Measurements from ENCODE around the gene ARHGAP26.

Gene ARHGAP26

GRCh38 chr5:142792865-142793232 lies 22.7 kb downstream of the ARHGAP26 start:
- no peak for DNase-seq (ENCODE audit: extremely low read depth, low read depth)
- TF ChIP-seq, protein P1, sequence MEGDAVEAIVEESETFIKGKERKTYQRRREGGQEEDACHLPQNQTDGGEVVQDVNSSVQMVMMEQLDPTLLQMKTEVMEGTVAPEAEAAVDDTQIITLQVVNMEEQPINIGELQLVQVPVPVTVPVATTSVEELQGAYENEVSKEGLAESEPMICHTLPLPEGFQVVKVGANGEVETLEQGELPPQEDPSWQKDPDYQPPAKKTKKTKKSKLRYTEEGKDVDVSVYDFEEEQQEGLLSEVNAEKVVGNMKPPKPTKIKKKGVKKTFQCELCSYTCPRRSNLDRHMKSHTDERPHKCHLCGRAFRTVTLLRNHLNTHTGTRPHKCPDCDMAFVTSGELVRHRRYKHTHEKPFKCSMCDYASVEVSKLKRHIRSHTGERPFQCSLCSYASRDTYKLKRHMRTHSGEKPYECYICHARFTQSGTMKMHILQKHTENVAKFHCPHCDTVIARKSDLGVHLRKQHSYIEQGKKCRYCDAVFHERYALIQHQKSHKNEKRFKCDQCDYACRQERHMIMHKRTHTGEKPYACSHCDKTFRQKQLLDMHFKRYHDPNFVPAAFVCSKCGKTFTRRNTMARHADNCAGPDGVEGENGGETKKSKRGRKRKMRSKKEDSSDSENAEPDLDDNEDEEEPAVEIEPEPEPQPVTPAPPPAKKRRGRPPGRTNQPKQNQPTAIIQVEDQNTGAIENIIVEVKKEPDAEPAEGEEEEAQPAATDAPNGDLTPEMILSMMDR (IDR thresholded peaks at IDR 0.05; ENCODE audit: low read depth, low read length, missing control alignments) = no peak
- no peak overlapping the region for H3K4me3 ChIP-seq (replicated peaks; ENCODE audit: low read depth, low read length)

DNA sequence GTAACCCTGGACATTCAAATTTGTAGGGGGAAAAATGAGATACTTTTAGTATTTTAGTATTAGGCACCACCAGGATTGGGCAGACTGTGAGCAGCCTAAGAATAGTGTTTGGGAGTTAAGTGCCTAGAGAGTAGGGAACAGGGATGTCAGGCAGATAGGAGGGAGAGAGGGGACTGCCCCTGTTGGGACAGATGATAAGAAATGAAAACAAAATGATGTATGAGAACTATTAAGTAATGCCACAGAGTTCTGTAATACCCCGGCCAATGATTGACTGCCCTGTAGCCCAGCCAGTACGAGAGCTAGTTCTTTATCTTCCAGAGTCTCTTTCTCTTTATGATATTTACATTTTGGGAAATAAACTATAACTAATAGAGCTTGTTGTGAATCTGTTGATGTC lies 24.4 kb downstream of the ARHGAP26 start:
- no peak for DNase-seq (ENCODE audit: extremely low read depth, low read depth)
- H3K4me3 ChIP-seq (replicated peaks; ENCODE audit: low read depth, low read length) = no peak overlapping the region
- TF ChIP-seq, protein P1 (IDR thresholded peaks at IDR 0.05; ENCODE audit: low read depth, low read length, missing control alignments) = no peak

- H3K4me3 ChIP-seq (replicated peaks; ENCODE audit: low read depth, low read length) = no peak overlapping the region
- TF ChIP-seq, protein P1 (IDR thresholded peaks at IDR 0.05; ENCODE audit: low read depth, low read length, missing control alignments) = no peak
- no peak for DNase-seq (ENCODE audit: extremely low read depth, low read depth)
Observed at GRCh38 chr5:142795251-142795650, 25.1 kb downstream of the ARHGAP26 start.

DNA sequence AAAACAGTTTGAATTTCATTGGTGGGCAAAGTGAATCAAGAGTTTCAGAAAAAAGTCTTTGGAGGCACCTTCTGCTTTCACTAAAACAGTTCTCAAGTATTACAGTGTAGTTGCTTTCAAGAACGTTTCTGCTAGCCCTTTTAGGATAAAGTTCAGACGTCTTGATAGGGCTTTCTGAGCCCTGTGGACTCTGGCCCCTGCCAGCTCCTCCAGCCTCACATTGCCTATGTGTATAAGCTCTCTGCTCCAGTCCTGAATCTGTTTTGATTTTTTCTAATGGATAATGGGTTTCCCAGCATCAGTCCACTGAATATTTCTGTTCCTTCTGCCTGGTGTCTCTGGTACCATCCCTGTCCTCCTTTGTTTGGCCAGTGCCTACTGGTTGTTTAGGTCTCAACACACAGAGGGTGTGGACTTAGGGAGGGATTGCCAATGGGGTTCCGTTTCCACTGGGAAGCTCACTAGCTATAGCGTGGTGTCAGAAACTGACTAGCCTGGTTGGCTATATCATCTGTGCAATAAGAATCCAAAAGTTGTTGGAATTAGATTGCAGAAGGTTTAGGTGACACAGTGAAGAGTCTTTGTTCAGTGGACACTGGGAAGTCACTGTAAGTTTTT lies 26.4 kb downstream of the ARHGAP26 start:
- no peak for DNase-seq (ENCODE audit: extremely low read depth, low read depth)
- no peak overlapping the region for H3K4me3 ChIP-seq (replicated peaks; ENCODE audit: low read depth, low read length)
- TF ChIP-seq, protein P1 (IDR thresholded peaks at IDR 0.05; ENCODE audit: low read depth, low read length, missing control alignments) = no peak

- no peak for DNase-seq (ENCODE audit: extremely low read depth, low read depth)
- TF ChIP-seq, protein P1 (IDR thresholded peaks at IDR 0.05; ENCODE audit: low read depth, low read length, missing control alignments) = no peak
- H3K4me3 ChIP-seq (replicated peaks; ENCODE audit: low read depth, low read length) = no peak overlapping the region
Observed at GRCh38 chr5:142797420-142797819, 27.2 kb downstream of the ARHGAP26 start.

DNA sequence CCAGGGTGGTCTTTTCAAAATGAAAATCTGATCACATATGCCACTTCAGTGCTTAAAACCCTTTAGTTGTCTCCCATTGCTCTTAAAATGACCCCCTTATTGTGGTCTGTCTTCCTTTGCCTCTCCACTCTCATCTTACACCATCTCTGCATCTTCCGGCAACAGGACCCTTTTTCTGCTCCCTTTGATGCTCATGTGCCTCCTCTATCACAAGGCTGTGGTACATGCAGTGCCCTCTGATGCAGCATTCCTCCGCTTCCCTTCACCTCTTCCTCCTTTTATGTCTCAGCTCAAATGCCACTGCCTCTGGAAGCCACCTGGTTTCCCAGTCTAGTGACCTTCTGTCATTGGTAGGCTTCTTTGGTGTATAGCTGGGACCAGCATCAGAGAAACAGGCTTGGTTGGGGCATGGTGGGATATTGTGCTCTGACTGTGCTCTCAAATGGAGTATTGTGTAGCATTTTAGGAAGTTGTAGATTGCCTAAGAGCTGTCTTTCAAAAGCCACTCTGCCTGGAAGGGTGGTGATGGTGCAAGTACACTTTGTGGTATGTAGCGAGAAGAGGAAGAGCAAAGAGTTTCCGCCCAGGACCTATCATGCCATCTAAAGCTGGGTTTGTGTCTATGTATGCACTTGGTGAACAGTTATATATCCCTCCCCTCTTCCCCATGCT lies 28.1 kb downstream of the ARHGAP26 start:
- TF ChIP-seq, protein P1 (IDR thresholded peaks at IDR 0.05; ENCODE audit: low read depth, low read length, missing control alignments) = no peak
- H3K4me3 ChIP-seq (replicated peaks; ENCODE audit: low read depth, low read length) = no peak overlapping the region
- DNase-seq (ENCODE audit: extremely low read depth, low read depth) = no peak

Measured in HFF-Myc (cell line).